ENCODE measurements around the gene PGBD2.

DNA sequence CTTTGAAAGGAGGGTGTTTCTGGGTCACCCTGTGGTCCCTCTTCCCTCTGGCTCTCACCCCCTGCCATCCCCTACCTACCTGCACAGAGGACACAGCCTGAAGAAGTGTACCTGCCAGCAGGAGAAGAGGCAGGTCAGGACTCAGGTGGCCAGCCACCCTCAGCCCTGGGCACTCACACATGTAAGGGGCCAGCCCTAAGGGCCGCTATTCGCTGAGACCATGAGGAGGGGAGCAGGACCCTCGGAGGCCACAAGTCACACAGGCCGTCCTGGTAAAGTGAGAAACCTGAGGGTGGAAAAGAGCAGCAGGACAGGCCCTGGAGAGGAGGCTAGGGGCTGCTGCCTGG, 48.3 kb upstream of the PGBD2 start:
- TF ChIP-seq POLR2A (IDR thresholded peaks at IDR 0.05) (no peak), CTCF (IDR thresholded peaks at IDR 0.05) (no peak)

Data from breast epithelium (tissue), 3 donors.